Tibial artery (tissue), 4 donors: ENCODE data around the gene NBEA.

ENCODE experiments used
- DNase-seq, 2 donors: peaks; one replicate each; pipeline ENCODE4 v3.0.0-alpha.2; 2019
- H3K27ac ChIP-seq, 2 donors: fragments of 200-600 bp; sonication (generic) in 1 of 2; 1 replicate in 1 of 2; 2 replicates in 1 of 2; pipeline ENCODE4 v1.5.1; 2018 to 2019; ENCODE audit warnings: mild to moderate bottlenecking in 1 of 2
- H3K27me3 ChIP-seq, 2 donors: fragments of 200-600 bp; sonication (generic) in 1 of 2; one replicate each; pipeline versions ENCODE4 v1.5.1 to v1.6.0; 2016 to 2019
- H3K36me3 ChIP-seq, 3 donors: fragments of 200-600 bp; sonication (generic) in 2 of 3; one replicate each; pipeline ENCODE4 v1.5.1; 2016 to 2019; ENCODE audit warnings: mild to moderate bottlenecking in 2 of 3
- H3K4me1 ChIP-seq, 4 donors: fragments of 200-600 bp; sonication (generic) in 2 of 4; 1 replicate in 3 of 4; 2 replicates in 1 of 4; pipeline ENCODE4 v1.5.1; 2016 to 2019
- H3K4me3 ChIP-seq, 2 donors: fragments of 200-600 bp; sonication (generic) in 1 of 2; 1 replicate in 1 of 2; 2 replicates in 1 of 2; pipeline ENCODE4 v1.5.1; 2018 to 2019; ENCODE audit warnings: mild to moderate bottlenecking in 2 of 2
- H3K9me3 ChIP-seq, 3 donors: fragments of 200-600 bp; sonication (generic) in 1 of 3; one replicate each; pipeline ENCODE4 v1.5.1; 2016 to 2019
- CTCF ChIP-seq, 2 experiments: fragments of 200-600 bp in 1 of 2; fragments of 450-650 bp in 1 of 2; IDR thresholded peaks; one replicate each; pipeline ENCODE4 v1.5.1; 2017 to 2019; ENCODE audit warnings: antibody characterized with exemption in 2 of 2, mild to moderate bottlenecking in 1 of 2, moderate library complexity in 1 of 2
- intact Hi-C: fragments of 100-400 bp; cut with DNase I; formaldehyde crosslinking; loops from one replicate; pipeline ENCODE4 v1.15.0; 2023; ENCODE audit warnings: low total_unique reads

Gene NBEA

DNA sequence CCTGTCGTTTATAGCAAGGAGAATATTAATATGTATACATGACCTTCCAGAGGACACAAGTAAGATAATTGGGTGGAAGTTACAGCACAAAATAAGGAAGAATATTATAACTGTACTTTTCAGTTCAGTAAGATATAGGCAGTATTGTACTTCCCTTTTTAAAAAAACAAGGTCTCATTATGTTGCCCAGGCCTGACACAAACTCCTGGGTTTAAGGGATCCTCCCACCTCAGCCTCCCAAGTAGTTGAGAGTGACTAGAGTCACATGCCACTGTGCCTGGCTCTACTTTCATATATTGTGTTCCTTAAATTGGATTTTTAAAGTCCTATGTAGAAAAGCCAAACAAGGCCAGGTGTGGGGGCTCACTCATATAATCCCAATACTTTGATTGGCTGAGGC lies 553.9 kb downstream of the NBEA start:
- intact Hi-C loops, result no loop called here
- Histone ChIP-seq H3K36me3 (no peaks in the 10 kb centered on the region), H3K27me3 (no peaks in the 10 kb centered on the region), H3K9me3 (peaks cover 0 to 3% (median 0%) of the 10 kb centered on the region in 3 donors), H3K4me3 (no peak overlapping the region), H3K4me1 (no peaks in the 10 kb centered on the region), H3K27ac (no peak overlapping the region)
- TF ChIP-seq CTCF (IDR thresholded peaks at IDR 0.05), result no peak
- no peak for DNase-seq

DNA sequence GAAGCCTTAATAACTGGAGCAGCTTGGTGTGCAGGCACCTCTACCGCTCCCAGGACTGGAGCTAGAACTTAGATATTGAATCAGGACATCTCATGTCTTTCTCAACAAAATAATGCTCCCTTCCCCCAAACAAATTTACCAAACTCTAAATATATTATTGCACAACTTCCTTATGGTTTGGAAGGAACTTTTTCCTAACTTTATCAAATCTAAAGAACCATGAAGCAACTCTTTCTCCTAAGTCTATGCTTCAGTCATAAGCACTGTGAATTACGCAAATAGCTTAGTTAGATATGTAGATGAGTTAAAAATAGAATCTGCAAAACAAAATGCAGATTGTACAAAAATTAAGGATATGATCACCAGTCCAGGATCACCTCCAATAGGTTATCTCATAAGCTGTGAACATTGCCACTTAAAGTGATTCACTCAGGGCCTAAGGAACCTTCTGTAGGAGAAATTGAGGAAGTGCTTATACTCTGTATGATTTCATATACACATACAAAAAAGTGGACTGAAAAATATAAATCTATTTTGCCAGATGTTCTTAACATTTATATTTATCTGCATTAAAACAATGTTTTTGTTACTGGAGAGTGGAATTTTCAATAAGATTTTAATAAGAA lies 554.8 kb downstream of the NBEA start:
- DNase-seq, result no peak
- H3K4me1 ChIP-seq, result peaks cover 0 to 3% (median 0%) of the 10 kb centered on the region in 4 donors
- no peak overlapping the region for H3K27ac ChIP-seq
- intact Hi-C loops, result no loop called here
- H3K9me3 ChIP-seq, result peaks cover 0 to 3% (median 0%) of the 10 kb centered on the region in 3 donors
- no peak for TF ChIP-seq CTCF (IDR thresholded peaks at IDR 0.05)
- no peaks in the 10 kb centered on the region for H3K36me3 ChIP-seq
- no peak overlapping the region for H3K4me3 ChIP-seq
- no peaks in the 10 kb centered on the region for H3K27me3 ChIP-seq

DNA sequence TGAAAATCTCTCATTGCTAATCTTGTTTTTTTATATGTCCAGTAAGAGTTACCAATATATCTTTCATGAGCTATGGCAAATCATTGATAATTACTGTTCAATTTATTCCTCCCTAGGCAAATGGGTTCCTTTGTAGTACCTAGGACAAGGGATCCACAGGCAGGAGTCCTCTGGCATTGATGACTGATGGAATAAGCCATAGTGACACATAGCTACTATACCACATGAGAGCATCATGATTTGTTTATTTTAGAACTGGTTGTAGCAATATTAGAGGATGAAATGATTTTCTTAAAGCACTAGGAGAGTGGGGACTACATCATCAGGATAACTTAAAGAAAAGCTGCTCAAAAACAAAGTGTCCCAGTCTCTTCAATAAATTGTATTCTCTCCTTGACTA lies 556.2 kb downstream of the NBEA start:
- Histone ChIP-seq H3K4me3 (no peak overlapping the region), H3K27ac (no peak overlapping the region), H3K4me1 (peaks cover 0 to 11% (median 0%) of the 10 kb centered on the region in 4 donors), H3K9me3 (peaks cover 0 to 3% (median 0%) of the 10 kb centered on the region in 3 donors), H3K27me3 (no peaks in the 10 kb centered on the region), H3K36me3 (no peaks in the 10 kb centered on the region)
- DNase-seq, result no peak
- intact Hi-C loops, result no loop called here
- TF ChIP-seq CTCF (IDR thresholded peaks at IDR 0.05), result no peak

- no peaks in the 10 kb centered on the region for H3K36me3 ChIP-seq
- H3K27ac ChIP-seq, result no peak overlapping the region
- DNase-seq, result no peak
- H3K4me1 ChIP-seq, result peaks cover 0 to 11% (median 0%) of the 10 kb centered on the region in 4 donors
- TF ChIP-seq CTCF (IDR thresholded peaks at IDR 0.05), result no peak
- H3K27me3 ChIP-seq, result no peaks in the 10 kb centered on the region
- peaks cover 0 to 3% (median 0%) of the 10 kb centered on the region in 3 donors for H3K9me3 ChIP-seq
- intact Hi-C loops, result no loop called here
- H3K4me3 ChIP-seq, result no peak overlapping the region
Observed at GRCh38 chr13:35499196-35499662, 557.2 kb downstream of the NBEA start.

GRCh38 chr13:35499676-35500075 lies 557.6 kb downstream of the NBEA start:
- Histone ChIP-seq H3K4me3 (no peak overlapping the region), H3K36me3 (no peaks in the 10 kb centered on the region), H3K27ac (no peak overlapping the region), H3K27me3 (no peaks in the 10 kb centered on the region), H3K9me3 (peaks cover 0 to under 1% (median 0%) of the 10 kb centered on the region in 3 donors), H3K4me1 (peaks cover 0 to 11% (median 0%) of the 10 kb centered on the region in 4 donors)
- DNase-seq, result no peak
- intact Hi-C loops, result no loop called here
- TF ChIP-seq CTCF (IDR thresholded peaks at IDR 0.05), result no peak
